ENCODE data around the gene ANXA6.

The ANXA6 gene

GRCh38 chr5:151186052-151186451 lies 28.5 kb upstream of the ANXA6 start:
- H3K27ac ChIP-seq (replicated peaks), result no peak overlapping the region
- H3K4me3 ChIP-seq (replicated peaks; ENCODE audit: insufficient read depth, low read length), result no peak overlapping the region
- DNase-seq (ENCODE audit: low read depth in 1 of 2, low spot score in 1 of 2), result no peak
- H3K27me3 ChIP-seq (ENCODE audit: insufficient read depth, poor library complexity, severe bottlenecking), result no peaks in the 10 kb centered on the region
- TF ChIP-seq REST (IDR thresholded peaks at IDR 0.05; ENCODE audit: insufficient replicate concordance, low read depth), result no peak
- no peak for TF ChIP-seq GABPA (IDR thresholded peaks at IDR 0.05; ENCODE audit: low read depth)

GRCh38 chr5:151184316-151185042 lies 26.9 kb upstream of the ANXA6 start:
- Histone ChIP-seq H3K27ac (replicated peaks) (no peak overlapping the region), H3K27me3 (ENCODE audit: insufficient read depth, poor library complexity, severe bottlenecking) (no peaks in the 10 kb centered on the region), H3K4me3 (replicated peaks; ENCODE audit: insufficient read depth, low read length) (no peak overlapping the region)
- TF ChIP-seq GABPA (IDR thresholded peaks at IDR 0.05; ENCODE audit: low read depth) (no peak), CTCF (IDR thresholded peaks at IDR 0.05; ENCODE audit: insufficient read depth, low read length) (no peak), POLR2AphosphoS5 (IDR thresholded peaks at IDR 0.05; ENCODE audit: low read depth) (no peak), SPI1 (IDR thresholded peaks at IDR 0.05; ENCODE audit: borderline replicate concordance, low read depth) (no peak), REST (IDR thresholded peaks at IDR 0.05; ENCODE audit: insufficient replicate concordance, low read depth) (no peak)
- no peak for DNase-seq (ENCODE audit: low read depth in 1 of 2, low spot score in 1 of 2)

GRCh38 chr5:151183456-151184245 lies 26.1 kb upstream of the ANXA6 start:
- no peak for TF ChIP-seq GABPA (IDR thresholded peaks at IDR 0.05; ENCODE audit: low read depth)
- TF ChIP-seq REST (IDR thresholded peaks at IDR 0.05; ENCODE audit: insufficient replicate concordance, low read depth), result no peak
- no peak for TF ChIP-seq CTCF (IDR thresholded peaks at IDR 0.05; ENCODE audit: insufficient read depth, low read length)
- no peak for TF ChIP-seq POLR2AphosphoS5 (IDR thresholded peaks at IDR 0.05; ENCODE audit: low read depth)
- no peak for TF ChIP-seq SPI1 (IDR thresholded peaks at IDR 0.05; ENCODE audit: borderline replicate concordance, low read depth)
- Histone ChIP-seq H3K27ac (replicated peaks) (no peak overlapping the region), H3K27me3 (ENCODE audit: insufficient read depth, poor library complexity, severe bottlenecking) (no peaks in the 10 kb centered on the region), H3K4me3 (replicated peaks; ENCODE audit: insufficient read depth, low read length) (no peak overlapping the region)
- DNase-seq (ENCODE audit: low read depth in 1 of 2, low spot score in 1 of 2), result no peak
